NCI-H146 (cell line): ENCODE results near the gene HARBI1.
"Not testable (repeated sequence)": the region's sequence is repeated elsewhere in the genome, so short reads cannot be mapped to it uniquely, and the experiment has no call there.

Experiments
- DNase-seq: peaks from one replicate; lab custom pipeline; 2025; lab: John Stamatoyannopoulos, UW

The HARBI1 gene

GRCh38 chr11:46597155-46597554 is 19.9 kb downstream of the HARBI1 start:
- no peak for DNase-seq

- DNase-seq, result no peak
Observed at GRCh38 chr11:46594785-46595184, 22.2 kb downstream of the HARBI1 start.

GRCh38 chr11:46594374-46594700 is 22.7 kb downstream of the HARBI1 start:
- no peak for DNase-seq

GRCh38 chr11:46593550-46594373 is 23.3 kb downstream of the HARBI1 start, which contains the start of gene AMBRA1:
Gene AMBRA1, minus strand, starts transcription at chr11:46594023. Its CDS starts 45,643 bp downstream, at chr11:46548380.
- DNase-seq, result peak; percentile 76

DNA sequence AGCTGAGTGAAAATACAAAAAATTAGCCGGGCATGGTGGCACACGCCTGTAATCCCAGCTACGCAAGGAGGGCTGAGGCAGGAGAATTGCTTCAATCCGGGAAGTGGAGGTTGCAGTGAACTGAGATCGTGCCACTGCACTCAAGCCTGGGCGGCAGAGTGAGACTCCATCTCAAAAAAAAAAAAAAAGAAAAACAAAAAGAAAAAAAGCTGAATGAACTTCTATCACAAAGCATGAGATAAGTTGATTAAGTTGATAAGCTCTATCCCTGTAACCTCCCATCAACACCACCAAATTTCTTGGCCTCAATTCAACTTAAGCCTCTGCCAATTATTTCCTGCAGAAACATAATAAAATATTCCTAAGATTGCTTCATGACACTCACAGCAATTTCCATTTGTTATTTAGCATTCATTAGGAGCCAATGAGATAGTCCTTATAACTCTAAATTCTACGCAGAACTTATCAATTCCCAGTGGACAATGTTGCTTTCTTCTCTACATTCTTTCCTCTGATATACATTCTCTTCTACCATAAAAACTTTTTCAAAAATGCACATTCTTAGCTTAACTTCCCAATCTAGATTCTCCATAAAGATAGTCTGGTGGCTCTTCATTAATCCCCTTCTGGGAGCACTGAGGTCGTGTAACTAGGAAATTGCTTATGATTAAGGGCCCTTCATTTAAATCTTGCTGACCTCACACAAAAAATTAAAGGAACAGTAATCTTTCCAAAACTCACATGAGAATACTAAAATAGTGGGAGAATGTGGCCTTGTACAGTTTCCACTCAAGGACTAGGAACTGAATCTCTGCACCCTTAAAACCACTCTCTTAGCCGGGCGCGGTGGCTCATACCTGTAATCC is 26.1 kb downstream of the HARBI1 start:
- no peak for DNase-seq

- no peak for DNase-seq
Observed at GRCh38 chr11:46588915-46589314, 28.1 kb downstream of the HARBI1 start.

DNA sequence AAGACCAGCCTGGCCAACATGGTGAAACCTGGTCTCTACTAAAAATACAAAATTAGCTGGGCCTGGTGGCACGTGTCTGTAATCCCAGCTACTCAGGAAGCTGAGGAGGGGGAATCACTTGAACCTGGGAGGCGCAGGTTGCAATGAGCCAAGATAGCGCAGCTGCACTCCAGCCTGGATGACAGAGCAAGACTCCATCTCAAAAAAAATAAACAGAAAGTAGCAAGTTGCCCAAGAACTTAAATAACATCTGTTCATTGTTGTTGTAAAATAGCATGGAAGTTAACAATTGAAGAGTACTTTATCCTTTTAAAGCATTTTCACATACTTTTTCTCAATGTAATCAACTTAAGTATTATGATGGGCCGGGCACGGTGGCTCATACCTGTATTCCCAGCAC is 28.9 kb downstream of the HARBI1 start:
- DNase-seq, result no peak

GRCh38 chr11:46583513-46583912 is 33.5 kb downstream of the HARBI1 start:
- DNase-seq, result not testable (repeated sequence)

- DNase-seq, result no peak
Observed at GRCh38 chr11:46582588-46582987, 34.4 kb downstream of the HARBI1 start.

DNA sequence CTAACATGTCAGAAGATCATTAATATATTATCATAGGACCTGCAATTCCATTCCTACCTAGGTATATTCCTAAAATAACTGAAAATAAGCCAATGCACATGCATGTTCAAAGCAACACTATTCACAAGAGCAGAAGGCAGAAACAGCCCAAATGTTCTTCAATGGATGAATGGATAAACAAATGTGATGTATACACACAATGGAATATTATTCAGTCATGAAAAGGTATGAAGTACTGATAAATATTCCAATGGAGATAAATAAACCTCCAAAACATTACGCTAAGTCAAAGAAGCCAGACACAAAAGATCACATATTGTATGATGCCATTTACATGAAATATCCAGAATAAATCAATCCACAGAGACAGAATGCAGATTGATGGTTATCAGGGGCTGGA is 40.0 kb downstream of the HARBI1 start:
- DNase-seq, result no peak

GRCh38 chr11:46574656-46575055 is 42.4 kb downstream of the HARBI1 start:
- DNase-seq, result no peak

DNA sequence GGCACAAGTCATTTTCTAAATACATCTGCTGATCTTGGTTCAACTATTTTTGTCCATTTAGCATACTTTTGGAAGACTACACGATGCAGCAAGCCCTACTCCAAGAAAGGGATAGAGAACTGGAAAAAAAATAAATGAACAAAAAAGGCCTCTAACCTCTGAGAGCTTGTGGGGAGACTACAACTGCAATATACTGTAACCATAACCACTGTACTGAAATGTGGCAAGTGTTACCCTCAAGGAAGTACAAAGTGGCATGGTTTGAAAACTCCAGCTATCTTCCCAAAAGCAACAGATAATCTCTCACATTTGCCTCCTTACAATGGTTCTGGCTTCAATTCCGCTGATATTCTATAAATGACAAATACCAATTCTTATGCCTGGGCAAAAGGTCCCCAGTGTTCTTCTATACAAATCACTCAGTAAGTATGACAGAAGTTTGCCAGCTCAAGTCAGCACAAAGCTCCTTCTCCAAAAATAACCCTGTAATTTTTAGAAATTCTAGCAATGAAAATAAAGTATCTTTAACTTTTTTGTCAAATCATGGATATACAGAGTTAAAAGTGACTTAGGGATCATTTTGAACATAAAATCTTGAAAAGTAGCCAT is 46.1 kb downstream of the HARBI1 start:
- no peak for DNase-seq

GRCh38 chr11:46565232-46565840 is 51.7 kb downstream of the HARBI1 start:
- DNase-seq, result no peak

GRCh38 chr11:46564459-46564858 is 52.6 kb downstream of the HARBI1 start:
- DNase-seq, result no peak

GRCh38 chr11:46562527-46562926 is 54.5 kb downstream of the HARBI1 start:
- no peak for DNase-seq

GRCh38 chr11:46560300-46560991 is 56.6 kb downstream of the HARBI1 start:
- peak; percentile 32 for DNase-seq

DNA sequence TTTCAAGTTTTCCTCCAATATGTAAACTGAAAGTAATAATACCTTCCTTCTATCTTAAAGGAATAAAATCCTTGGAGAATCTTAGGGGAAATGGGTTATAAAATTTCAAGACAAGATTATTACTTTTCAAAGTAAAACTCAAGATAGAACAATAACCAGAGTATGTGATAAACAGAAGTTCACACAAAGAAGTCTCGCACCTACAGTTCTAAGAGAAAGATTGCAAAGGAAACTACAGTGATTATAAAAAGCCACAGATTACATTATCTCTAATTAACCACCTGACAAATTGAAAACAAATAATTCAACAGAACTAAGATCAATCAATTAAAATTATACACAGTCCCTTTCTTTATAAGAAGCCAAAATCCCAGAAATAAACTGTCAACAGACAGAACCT is 57.2 kb downstream of the HARBI1 start:
- DNase-seq, result no peak

GRCh38 chr11:46557684-46558151 is 59.3 kb downstream of the HARBI1 start:
- DNase-seq, result no peak

DNA sequence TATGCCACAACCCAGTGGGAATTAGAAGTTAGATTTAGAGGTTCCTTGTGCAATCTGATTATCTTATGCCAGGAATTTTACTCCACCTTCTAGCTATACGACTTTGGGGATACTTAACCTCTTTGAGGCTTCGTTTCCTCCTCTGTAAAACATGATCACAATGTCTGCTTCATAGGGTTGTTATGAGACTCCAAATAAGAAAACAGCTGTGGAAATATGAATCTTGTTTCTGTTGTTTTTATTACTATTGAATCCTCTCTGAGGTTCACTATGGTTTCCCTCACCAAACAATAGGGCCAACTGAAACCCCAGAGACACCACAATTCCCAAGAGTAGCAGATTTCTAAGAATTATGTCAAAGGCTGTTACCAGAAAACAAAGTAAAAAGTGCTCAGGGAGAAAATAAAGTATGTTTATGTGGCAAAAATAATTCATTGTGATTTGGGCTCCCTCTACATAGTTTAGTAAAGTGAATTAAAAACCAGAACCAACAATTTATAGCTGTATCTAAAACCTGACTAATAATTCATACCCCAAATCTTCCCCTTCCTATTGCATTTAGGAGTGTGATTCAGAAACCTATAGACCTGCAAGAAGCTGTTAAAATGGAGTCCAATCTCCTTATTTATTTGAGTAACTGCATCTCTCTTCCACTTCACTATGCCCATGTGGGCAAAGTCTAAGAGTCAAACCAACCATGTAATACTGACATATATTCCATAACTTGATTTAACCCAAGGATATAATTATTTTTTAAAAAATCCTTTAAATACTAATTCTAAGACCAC is 61.6 kb downstream of the HARBI1 start:
- no peak for DNase-seq
